Choroid plexus epithelial cell (primary cell): ENCODE measurements around the gene MRTFB.
"Not testable (repeated sequence)": the region's sequence is repeated elsewhere in the genome, so short reads cannot be mapped to it uniquely, and the experiment has no call there.

Source experiments
- DNase-seq: peaks from one replicate; pipeline ENCODE4 v3.0.0-alpha.2; 2010; ENCODE audit warnings: low read depth
- H3K4me3 ChIP-seq: 2 replicates; pipeline ENCODE4 v1.5.1; 2011; ENCODE audit warnings: low read depth, mild to moderate bottlenecking, control low read depth, low read length, moderate library complexity
- TF ChIP-seq, protein P1 (sequence below): conservative IDR thresholded peaks from 2 replicates; pipeline ENCODE4 v1.5.1; 2011; ENCODE audit warnings: low read depth, mild to moderate bottlenecking, control low read depth, inconsistent platforms, low read length, moderate library complexity

MRTFB gene

GRCh38 chr16:14035092-14035491, 36.0 kb upstream of the MRTFB start:
- TF ChIP-seq, protein P1, sequence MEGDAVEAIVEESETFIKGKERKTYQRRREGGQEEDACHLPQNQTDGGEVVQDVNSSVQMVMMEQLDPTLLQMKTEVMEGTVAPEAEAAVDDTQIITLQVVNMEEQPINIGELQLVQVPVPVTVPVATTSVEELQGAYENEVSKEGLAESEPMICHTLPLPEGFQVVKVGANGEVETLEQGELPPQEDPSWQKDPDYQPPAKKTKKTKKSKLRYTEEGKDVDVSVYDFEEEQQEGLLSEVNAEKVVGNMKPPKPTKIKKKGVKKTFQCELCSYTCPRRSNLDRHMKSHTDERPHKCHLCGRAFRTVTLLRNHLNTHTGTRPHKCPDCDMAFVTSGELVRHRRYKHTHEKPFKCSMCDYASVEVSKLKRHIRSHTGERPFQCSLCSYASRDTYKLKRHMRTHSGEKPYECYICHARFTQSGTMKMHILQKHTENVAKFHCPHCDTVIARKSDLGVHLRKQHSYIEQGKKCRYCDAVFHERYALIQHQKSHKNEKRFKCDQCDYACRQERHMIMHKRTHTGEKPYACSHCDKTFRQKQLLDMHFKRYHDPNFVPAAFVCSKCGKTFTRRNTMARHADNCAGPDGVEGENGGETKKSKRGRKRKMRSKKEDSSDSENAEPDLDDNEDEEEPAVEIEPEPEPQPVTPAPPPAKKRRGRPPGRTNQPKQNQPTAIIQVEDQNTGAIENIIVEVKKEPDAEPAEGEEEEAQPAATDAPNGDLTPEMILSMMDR, result no peak
- DNase-seq, result no peak
- H3K4me3 ChIP-seq, result no peak overlapping the region

DNA sequence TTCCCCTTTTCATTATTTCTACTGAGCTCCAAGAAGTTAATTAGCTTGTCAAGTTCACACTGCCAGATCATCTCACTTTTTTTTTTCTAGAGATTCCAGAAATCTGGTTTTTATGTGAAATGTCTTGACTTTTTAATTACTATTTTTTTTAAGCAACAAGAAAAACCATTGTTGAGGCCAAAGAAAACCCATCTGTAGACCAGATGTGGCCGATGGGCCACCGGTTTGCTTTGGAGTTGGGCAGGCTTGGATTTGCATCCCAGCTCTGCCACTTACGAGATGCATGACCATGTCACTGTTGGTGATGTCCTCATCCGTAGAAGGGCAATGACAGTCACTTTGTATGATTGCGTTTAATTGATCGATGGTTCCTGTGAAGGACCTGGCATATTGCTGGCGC, 34.2 kb upstream of the MRTFB start:
- no peak overlapping the region for H3K4me3 ChIP-seq
- DNase-seq, result no peak
- TF ChIP-seq, protein P1, result no peak

GRCh38 chr16:14037960-14038359, 33.2 kb upstream of the MRTFB start:
- DNase-seq, result no peak
- TF ChIP-seq, protein P1, result no peak
- H3K4me3 ChIP-seq, result no peak overlapping the region

DNA sequence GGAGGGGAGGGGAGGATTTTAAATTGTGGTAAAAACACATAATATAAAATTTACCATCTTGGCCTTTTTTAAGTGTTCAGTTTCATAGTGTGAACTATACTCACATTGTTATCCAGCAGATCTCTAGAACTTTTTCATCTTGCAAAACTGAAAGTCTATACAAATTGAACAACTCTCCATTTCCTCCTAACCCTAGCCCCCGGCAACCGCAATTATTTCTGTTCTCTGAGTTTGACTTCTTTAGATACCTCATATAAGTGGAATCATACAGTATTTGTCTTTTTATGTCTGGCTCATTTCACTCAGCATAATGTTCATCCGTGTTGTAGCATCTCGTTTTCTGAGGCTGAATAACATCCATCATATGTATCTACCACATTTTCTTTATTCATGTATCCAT, 30.0 kb upstream of the MRTFB start:
- DNase-seq, result no peak
- H3K4me3 ChIP-seq, result no peak overlapping the region
- TF ChIP-seq, protein P1, result no peak

- H3K4me3 ChIP-seq, result no peak overlapping the region
- TF ChIP-seq, protein P1, result no peak
- no peak for DNase-seq
Measured at GRCh38 chr16:14042706-14043105, 28.4 kb upstream of the MRTFB start.

DNA sequence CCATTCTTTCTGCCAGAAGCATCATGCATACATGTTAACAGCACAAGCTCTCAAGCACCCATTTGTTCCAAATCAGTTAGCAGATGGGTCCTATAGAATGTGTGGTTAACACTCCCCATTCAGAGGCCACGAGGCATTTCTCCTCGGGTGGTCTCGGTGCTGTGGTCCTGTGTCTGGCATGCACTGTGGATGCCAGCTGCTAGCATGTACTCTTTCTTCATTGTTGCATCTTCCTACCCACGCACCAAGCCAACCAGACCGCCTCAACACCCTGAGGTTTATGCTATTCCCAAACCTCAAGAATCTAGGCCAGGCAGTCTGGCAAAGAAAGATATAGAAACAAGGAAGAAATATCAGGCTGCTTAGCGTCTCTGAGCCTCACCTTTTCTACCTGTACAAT, 27.8 kb upstream of the MRTFB start:
- no peak for DNase-seq
- TF ChIP-seq, protein P1, result no peak
- H3K4me3 ChIP-seq, result no peak overlapping the region

DNA sequence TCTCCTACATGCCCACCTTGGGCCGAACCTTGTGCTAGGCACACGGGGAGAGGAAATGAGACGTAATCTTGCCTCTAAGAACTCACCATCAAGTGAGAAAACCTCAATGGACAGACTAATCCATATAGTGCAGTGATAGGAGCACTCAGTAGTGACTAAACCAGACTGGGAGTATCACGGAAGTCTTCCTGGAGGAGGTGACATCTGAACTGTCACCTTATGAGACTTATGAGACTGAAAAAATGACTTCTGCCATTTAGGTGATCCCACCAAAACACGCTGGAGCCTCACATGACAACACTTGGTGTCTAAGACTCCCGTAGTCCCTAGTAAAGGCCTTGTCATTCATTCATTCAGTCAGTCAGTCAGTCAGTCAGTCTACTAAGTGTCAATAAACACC, 27.3 kb upstream of the MRTFB start:
- DNase-seq, result no peak
- TF ChIP-seq, protein P1, result no peak
- no peak overlapping the region for H3K4me3 ChIP-seq

GRCh38 chr16:14047121-14047859, 23.8 kb upstream of the MRTFB start:
- H3K4me3 ChIP-seq, result not testable (repeated sequence)
- peak; percentile 22 for DNase-seq
